ENCODE results near the gene SERPIND1. TPM values are rescaled to one million over a fixed set of nuclear protein-coding genes. Genes with fewer than 3 reads are reported as not detected.

SERPIND1 gene
- polyA plus RNA-seq, 3 donors = not detected

DNA sequence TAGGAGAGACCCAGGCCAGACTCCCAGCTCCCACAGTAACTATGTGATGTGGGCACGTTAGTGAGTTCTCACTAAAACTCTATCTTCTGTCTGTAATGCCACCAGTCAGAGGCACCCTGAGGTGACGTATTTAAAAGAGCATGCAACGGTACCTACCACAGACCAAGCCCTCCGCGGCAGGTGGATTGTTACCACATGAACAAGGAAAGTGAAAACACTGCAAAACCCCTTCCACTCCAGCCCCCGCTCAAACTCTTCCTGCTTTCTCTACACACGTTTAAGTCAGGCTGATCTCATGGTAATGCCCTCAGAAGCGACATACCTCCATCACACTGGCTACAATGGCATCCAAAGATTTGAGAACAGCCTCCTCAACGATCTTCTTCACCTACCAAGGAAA lies 36.7 kb downstream of the SERPIND1 start:
- Histone ChIP-seq H3K27me3 (ENCODE audit: control insufficient read depth in 2 of 2, insufficient read depth in 2 of 2, low read length in 2 of 2) (no peaks in the 10 kb centered on the region), H3K4me1 (ENCODE audit: control insufficient read depth in 1 of 2, insufficient read depth in 2 of 2, low read length in 2 of 2) (no peaks in the 10 kb centered on the region), H3K79me2 (ENCODE audit: insufficient read depth, low read length) (no peaks in the 10 kb centered on the region), H4K20me1 (ENCODE audit: insufficient read depth, low read length) (no peaks in the 10 kb centered on the region), H3K4me3 (replicated peaks in 1 of 3; ENCODE audit: low read depth in 2 of 3, low read length in 3 of 3) (no peak overlapping the region), H3K27ac (ENCODE audit: low read depth in 1 of 2, low read length in 2 of 2) (no peak overlapping the region), H3K4me2 (replicated peaks; ENCODE audit: extremely low read depth, low read length, poor library complexity, severe bottlenecking) (no peak overlapping the region), H3K36me3 (replicated peaks in 1 of 2; ENCODE audit: control insufficient read depth in 1 of 2, insufficient read depth in 2 of 2, low read length in 2 of 2) (peaks cover 76 to 97% of the 10 kb centered on the region in 2 donors), H3K9ac (ENCODE audit: insufficient read depth, low read length, poor library complexity, severe bottlenecking) (no peak overlapping the region), H3K9me3 (replicated peaks in 1 of 2; ENCODE audit: control insufficient read depth in 1 of 2, insufficient read depth in 1 of 2, low read length in 2 of 2) (no peaks in the 10 kb centered on the region), H2AFZ (ENCODE audit: insufficient read depth, low read depth, low read length, poor library complexity, severe bottlenecking) (no peak overlapping the region)
- H3K4me1 Mint-ChIP-seq = no peaks in the 10 kb centered on the region
- no peak overlapping the region for H3K4me3 Mint-ChIP-seq
- 94% methylated on average over 8 of the region's 9 CpGs for WGBS (ENCODE audit: insufficient coverage)
- peaks cover 0 to 2% (median 1%) of the 10 kb centered on the region in 3 donors for H3K27me3 Mint-ChIP-seq (ENCODE audit: low read depth in 3 of 3)
- no peak for DNase-seq
- peaks cover 78 to 93% of the 10 kb centered on the region in 2 donors for H3K36me3 Mint-ChIP-seq
- peaks cover 0 to 2% (median 0%) of the 10 kb centered on the region in 7 donors for H3K9me3 Mint-ChIP-seq
- TF ChIP-seq, protein P1, sequence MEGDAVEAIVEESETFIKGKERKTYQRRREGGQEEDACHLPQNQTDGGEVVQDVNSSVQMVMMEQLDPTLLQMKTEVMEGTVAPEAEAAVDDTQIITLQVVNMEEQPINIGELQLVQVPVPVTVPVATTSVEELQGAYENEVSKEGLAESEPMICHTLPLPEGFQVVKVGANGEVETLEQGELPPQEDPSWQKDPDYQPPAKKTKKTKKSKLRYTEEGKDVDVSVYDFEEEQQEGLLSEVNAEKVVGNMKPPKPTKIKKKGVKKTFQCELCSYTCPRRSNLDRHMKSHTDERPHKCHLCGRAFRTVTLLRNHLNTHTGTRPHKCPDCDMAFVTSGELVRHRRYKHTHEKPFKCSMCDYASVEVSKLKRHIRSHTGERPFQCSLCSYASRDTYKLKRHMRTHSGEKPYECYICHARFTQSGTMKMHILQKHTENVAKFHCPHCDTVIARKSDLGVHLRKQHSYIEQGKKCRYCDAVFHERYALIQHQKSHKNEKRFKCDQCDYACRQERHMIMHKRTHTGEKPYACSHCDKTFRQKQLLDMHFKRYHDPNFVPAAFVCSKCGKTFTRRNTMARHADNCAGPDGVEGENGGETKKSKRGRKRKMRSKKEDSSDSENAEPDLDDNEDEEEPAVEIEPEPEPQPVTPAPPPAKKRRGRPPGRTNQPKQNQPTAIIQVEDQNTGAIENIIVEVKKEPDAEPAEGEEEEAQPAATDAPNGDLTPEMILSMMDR (IDR thresholded peaks at IDR 0.05) = no peak
- intact Hi-C loops (cut with micrococcal nuclease) = no loop called here
- H3K27ac Mint-ChIP-seq = no peak overlapping the region

DNA sequence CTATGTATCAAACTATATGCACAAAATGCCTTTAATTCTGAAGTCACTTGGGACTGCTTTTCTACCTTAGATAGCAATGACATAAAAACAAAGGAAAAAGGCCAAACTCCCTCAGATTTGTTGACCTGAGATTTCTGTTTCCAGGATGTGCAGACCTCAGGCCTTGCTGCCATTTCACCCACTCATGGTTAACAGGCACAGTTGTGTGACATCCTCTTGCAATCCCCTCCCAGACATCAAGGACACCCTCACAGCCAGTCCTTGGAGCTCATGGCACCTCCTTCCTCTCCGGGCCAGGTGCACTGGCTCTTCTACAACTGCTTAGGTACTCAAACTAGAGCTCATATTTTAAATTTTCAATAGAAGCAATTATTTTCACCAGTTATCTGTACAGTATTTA lies 37.3 kb downstream of the SERPIND1 start:
- intact Hi-C loops (cut with micrococcal nuclease) = no loop called here
- H3K79me2 ChIP-seq (ENCODE audit: insufficient read depth, low read length) = no peaks in the 10 kb centered on the region
- H2AFZ ChIP-seq (ENCODE audit: insufficient read depth, low read depth, low read length, poor library complexity, severe bottlenecking) = no peak overlapping the region
- no peak overlapping the region for H3K9ac ChIP-seq (ENCODE audit: insufficient read depth, low read length, poor library complexity, severe bottlenecking)
- TF ChIP-seq, protein P1 (IDR thresholded peaks at IDR 0.05) = no peak
- Mint-ChIP-seq H3K27ac (no peak overlapping the region), H3K4me3 (no peak overlapping the region), H3K9me3 (peaks cover 0 to 2% (median 0%) of the 10 kb centered on the region in 7 donors), H3K27me3 (ENCODE audit: low read depth in 3 of 3) (peaks cover 0 to 2% (median 1%) of the 10 kb centered on the region in 3 donors), H3K4me1 (no peaks in the 10 kb centered on the region), H3K36me3 (peaks cover 75 to 93% of the 10 kb centered on the region in 2 donors)
- DNase-seq = no peak
- no peaks in the 10 kb centered on the region for H3K27me3 ChIP-seq (ENCODE audit: control insufficient read depth in 2 of 2, insufficient read depth in 2 of 2, low read length in 2 of 2)
- H3K4me3 ChIP-seq (replicated peaks in 1 of 3; ENCODE audit: low read depth in 2 of 3, low read length in 3 of 3) = no peak overlapping the region
- WGBS (ENCODE audit: insufficient coverage) = no CpG with 5 or more reads among the region's 1 CpG
- H3K9me3 ChIP-seq (replicated peaks in 1 of 2; ENCODE audit: control insufficient read depth in 1 of 2, insufficient read depth in 1 of 2, low read length in 2 of 2) = no peaks in the 10 kb centered on the region
- no peak overlapping the region for H3K4me2 ChIP-seq (replicated peaks; ENCODE audit: extremely low read depth, low read length, poor library complexity, severe bottlenecking)
- peaks cover 75 to 96% of the 10 kb centered on the region in 2 donors for H3K36me3 ChIP-seq (replicated peaks in 1 of 2; ENCODE audit: control insufficient read depth in 1 of 2, insufficient read depth in 2 of 2, low read length in 2 of 2)
- H3K4me1 ChIP-seq (ENCODE audit: control insufficient read depth in 1 of 2, insufficient read depth in 2 of 2, low read length in 2 of 2) = no peaks in the 10 kb centered on the region
- no peak overlapping the region for H3K27ac ChIP-seq (ENCODE audit: low read depth in 1 of 2, low read length in 2 of 2)
- H4K20me1 ChIP-seq (ENCODE audit: insufficient read depth, low read length) = no peaks in the 10 kb centered on the region

Data from CD14-positive monocyte (primary cell).